ENCODE measurements around the gene NAT8L. TPM values are rescaled to one million over a fixed set of nuclear protein-coding genes. Genes with fewer than 3 reads are reported as not detected.

Gene NAT8L
- total RNA-seq, 4 donors from 2014 or later: 4.2 to 113 (median 13.8) TPM

GRCh38 chr4:2048831-2049230, 10.3 kb upstream of the NAT8L start:
- no peak for TF ChIP-seq CTCF (IDR thresholded peaks at IDR 0.05; ENCODE audit: low read depth)

GRCh38 chr4:2049381-2049780, 9.7 kb upstream of the NAT8L start:
- TF ChIP-seq CTCF (IDR thresholded peaks at IDR 0.05; ENCODE audit: low read depth): no peak

- TF ChIP-seq CTCF (IDR thresholded peaks at IDR 0.05; ENCODE audit: low read depth): no peak
Observed at GRCh38 chr4:2049811-2050210, 9.3 kb upstream of the NAT8L start.

- no peak for TF ChIP-seq CTCF (IDR thresholded peaks at IDR 0.05; ENCODE audit: low read depth)
Observed at GRCh38 chr4:2051086-2051485, 8.0 kb upstream of the NAT8L start.

- TF ChIP-seq CTCF (IDR thresholded peaks at IDR 0.05; ENCODE audit: low read depth): no peak
Observed at GRCh38 chr4:2054217-2054616, 4.9 kb upstream of the NAT8L start.

- TF ChIP-seq CTCF (IDR thresholded peaks at IDR 0.05; ENCODE audit: low read depth): no peak
Observed at GRCh38 chr4:2057382-2058065, 1.6 kb upstream of the NAT8L start.

GRCh38 chr4:2058264-2059045, 672 bp upstream of the NAT8L start:
- TF ChIP-seq CTCF (IDR thresholded peaks at IDR 0.05; ENCODE audit: low read depth): no peak

Measured in subcutaneous adipose tissue (tissue), 4 donors.